Stomach (tissue), 4 donors: ENCODE results near the gene LYRM2.

Source experiments
- POLR2A ChIP-seq, 4 donors: fragments of 450-650 bp; IDR thresholded peaks; one replicate each; pipeline ENCODE4 v1.6.1; 2016; ENCODE audit warnings: antibody characterized with exemption in 4 of 4, control low read depth in 2 of 4, mild to moderate bottlenecking in 1 of 4, moderate library complexity in 1 of 4
- POLR2AphosphoS5 ChIP-seq, 3 donors: sonication (generic); formaldehyde crosslinking; IDR thresholded peaks; one replicate each; pipeline ENCODE4 v1.6.1; 2016; ENCODE audit warnings: antibody characterized with exemption in 3 of 3
- TF ChIP-seq, protein P1 (sequence below), 7 experiments: fragments of 450-650 bp in 4 of 7; fragments of 200-600 bp in 3 of 7; sonication (generic) in 3 of 7; IDR thresholded peaks; one replicate each; pipeline ENCODE4 v1.5.1; 2016 to 2019; ENCODE audit warnings: antibody characterized with exemption in 7 of 7, control low read depth in 2 of 7, mild to moderate bottlenecking in 1 of 7

DNA sequence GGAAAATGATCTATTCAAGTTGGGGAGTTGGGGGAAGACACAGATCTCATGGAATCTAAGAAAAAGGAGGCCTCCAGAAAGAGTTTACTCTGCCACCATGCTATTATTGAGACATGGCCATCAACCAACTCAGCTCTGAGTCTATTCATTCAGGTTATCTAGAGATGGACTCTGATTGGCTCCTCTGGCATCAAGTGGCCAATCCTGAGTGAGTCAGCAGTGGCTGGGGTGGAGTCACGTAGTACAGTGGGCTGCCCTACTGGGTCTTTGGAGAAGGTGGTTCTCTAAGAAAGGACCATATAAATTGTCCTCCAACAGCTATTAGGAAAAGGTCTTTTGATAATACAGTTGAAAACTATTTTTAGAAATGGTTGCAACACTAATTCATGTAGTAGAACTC lies 42.1 kb downstream of the LYRM2 start:
- TF ChIP-seq, protein P1, sequence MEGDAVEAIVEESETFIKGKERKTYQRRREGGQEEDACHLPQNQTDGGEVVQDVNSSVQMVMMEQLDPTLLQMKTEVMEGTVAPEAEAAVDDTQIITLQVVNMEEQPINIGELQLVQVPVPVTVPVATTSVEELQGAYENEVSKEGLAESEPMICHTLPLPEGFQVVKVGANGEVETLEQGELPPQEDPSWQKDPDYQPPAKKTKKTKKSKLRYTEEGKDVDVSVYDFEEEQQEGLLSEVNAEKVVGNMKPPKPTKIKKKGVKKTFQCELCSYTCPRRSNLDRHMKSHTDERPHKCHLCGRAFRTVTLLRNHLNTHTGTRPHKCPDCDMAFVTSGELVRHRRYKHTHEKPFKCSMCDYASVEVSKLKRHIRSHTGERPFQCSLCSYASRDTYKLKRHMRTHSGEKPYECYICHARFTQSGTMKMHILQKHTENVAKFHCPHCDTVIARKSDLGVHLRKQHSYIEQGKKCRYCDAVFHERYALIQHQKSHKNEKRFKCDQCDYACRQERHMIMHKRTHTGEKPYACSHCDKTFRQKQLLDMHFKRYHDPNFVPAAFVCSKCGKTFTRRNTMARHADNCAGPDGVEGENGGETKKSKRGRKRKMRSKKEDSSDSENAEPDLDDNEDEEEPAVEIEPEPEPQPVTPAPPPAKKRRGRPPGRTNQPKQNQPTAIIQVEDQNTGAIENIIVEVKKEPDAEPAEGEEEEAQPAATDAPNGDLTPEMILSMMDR (IDR thresholded peaks at IDR 0.05) = no peak
- TF ChIP-seq POLR2AphosphoS5 (IDR thresholded peaks at IDR 0.05) = no peak
- no peak for TF ChIP-seq POLR2A (IDR thresholded peaks at IDR 0.05)
